ENCODE results near the gene ANKRD11.

GRCh38 chr16:89449726-89450335 is 40.5 kb downstream of the ANKRD11 start:
- TF ChIP-seq CTCF (IDR thresholded peaks at IDR 0.05; ENCODE audit: insufficient read depth, low read length, poor library complexity, severe bottlenecking): no peak
- no peak for TF ChIP-seq EZH2phosphoT487 (conservative IDR thresholded peaks at IDR 0.05; ENCODE audit: low read length)

Measured in SU-DHL-6 (cell line).